HepG2 (cell line): ENCODE measurements around the gene HOXA11. TPM values are rescaled to one million over a fixed set of nuclear protein-coding genes. Genes with fewer than 3 reads are reported as not detected.

ENCODE experiments used
- CENPX ChIP-seq: sonication (generic); formaldehyde crosslinking; IDR thresholded peaks from 2 replicates; pipeline ENCODE4 v1.9.0; 2021; ENCODE audit warnings: mild to moderate bottlenecking, missing genetic modification reagents, moderate library complexity
- EZH2 ChIP-seq: conservative IDR thresholded peaks from 2 replicates; pipeline ENCODE4 v1.6.1; 2012; ENCODE audit warnings: mild to moderate bottlenecking, low read depth, low read length, moderate library complexity
- HNRNPUL1 ChIP-seq: fragments of 200-400 bp; formaldehyde crosslinking; IDR thresholded peaks from 2 replicates; pipeline ENCODE4 v1.6.1; 2017; ENCODE audit warnings: low read depth, mild to moderate bottlenecking, low read length, moderate library complexity
- IRX3 ChIP-seq: sonication (generic); formaldehyde crosslinking; IDR thresholded peaks from 2 replicates; pipeline ENCODE4 v1.8.1; 2023; ENCODE audit warnings: mild to moderate bottlenecking, low read depth, missing genetic modification reagents, borderline replicate concordance
- NFE2L1 ChIP-seq: sonication (generic); formaldehyde crosslinking; IDR thresholded peaks from 2 replicates; pipeline ENCODE4 v1.4.0; 2020; ENCODE audit warnings: missing genetic modification reagents, mild to moderate bottlenecking, borderline replicate concordance
- NFRKB ChIP-seq: fragments of 450-650 bp; IDR thresholded peaks from 2 replicates; pipeline ENCODE4 v1.6.1; 2017
- RCOR2 ChIP-seq: IDR thresholded peaks from 2 replicates; pipeline ENCODE4 v1.6.1; 2016; ENCODE audit warnings: missing biosample characterization, missing genetic modification reagents
- TBX2 ChIP-seq: sonication (generic); formaldehyde crosslinking; IDR thresholded peaks from 2 replicates; pipeline ENCODE4 v1.5.0; 2020; ENCODE audit warnings: missing genetic modification reagents, mild to moderate bottlenecking, borderline replicate concordance
- ZFP36L1 ChIP-seq: sonication (generic); formaldehyde crosslinking; IDR thresholded peaks from 2 replicates; pipeline ENCODE4 v1.8.0; 2022; ENCODE audit warnings: mild to moderate bottlenecking, missing genetic modification reagents, moderate library complexity
- ZNF501 ChIP-seq: sonication (generic); formaldehyde crosslinking; IDR thresholded peaks from 2 replicates; pipeline ENCODE4 v1.5.1; 2020; ENCODE audit warnings: mild to moderate bottlenecking, moderate library complexity, missing genetic modification reagents
- ZNF746 ChIP-seq: sonication (generic); formaldehyde crosslinking; IDR thresholded peaks from 2 replicates; pipeline ENCODE4 v1.8.0; 2022; ENCODE audit warnings: mild to moderate bottlenecking, missing genetic modification reagents
- ZNF749 ChIP-seq: sonication (generic); formaldehyde crosslinking; IDR thresholded peaks from 2 replicates; pipeline ENCODE4 v1.8.0; 2022; ENCODE audit warnings: mild to moderate bottlenecking, missing genetic modification reagents, moderate library complexity, borderline replicate concordance
- polyA plus RNA-seq, 8 experiments: library from polyadenylated mRNA; depleted of rRNA in 3 of 8; stranded (reverse) in 7 of 8; unstranded in 1 of 8; fragments of >200 nt; fragmentation: Illumina TruSeq in 4 of 8; extraction: Trizol in 4 of 8; gene quantifications; 2 replicates each; pipeline versions ENCODE4 v1.2.1 to v1.2.3, GENCODE V29; 2011 to 2016; ENCODE audit warnings: low read depth in 4 of 8, missing spikeins in 1 of 8, mixed read lengths in 1 of 8; ENCODE audit not compliant: insufficient read depth in 1 of 8
- total RNA-seq, 5 experiments: library from RNA; depleted of rRNA; stranded (reverse); fragments of >200 nt; fragmentation: Illumina TruSeq; extraction: Trizol; gene quantifications; 2 replicates each; pipeline ENCODE4 v1.2.3, GENCODE V29; 2016; ENCODE audit warnings: low read depth in 1 of 5
- TF ChIP-seq, protein P1 (sequence below): sonication (generic); formaldehyde crosslinking; IDR thresholded peaks from 2 replicates; pipeline ENCODE4 v1.5.1; 2020; ENCODE audit warnings: missing genetic modification reagents, mild to moderate bottlenecking, borderline replicate concordance
- TF ChIP-seq, protein P2 (sequence below): sonication (generic); formaldehyde crosslinking; IDR thresholded peaks from 2 replicates; pipeline ENCODE4 v1.8.1; 2023; ENCODE audit warnings: mild to moderate bottlenecking, moderate library complexity, missing genetic modification reagents
- TF ChIP-seq, protein P3 (sequence below): sonication (generic); formaldehyde crosslinking; IDR thresholded peaks from 2 replicates; pipeline ENCODE4 v1.5.0; 2020; ENCODE audit warnings: missing genetic modification reagents
- TF ChIP-seq, protein P4 (sequence below): sonication (generic); formaldehyde crosslinking; IDR thresholded peaks from 2 replicates; pipeline ENCODE4 v1.5.1; 2020; ENCODE audit warnings: mild to moderate bottlenecking, missing genetic modification reagents
- TF ChIP-seq, protein P5 (sequence below): sonication (generic); formaldehyde crosslinking; IDR thresholded peaks from 2 replicates; pipeline ENCODE4 v1.8.0; 2022; ENCODE audit warnings: low read depth, missing genetic modification reagents
- TF ChIP-seq, protein P6 (sequence below): sonication (generic); formaldehyde crosslinking; IDR thresholded peaks from 2 replicates; pipeline ENCODE4 v1.4.0; 2020; ENCODE audit warnings: missing genetic modification reagents
- TF ChIP-seq, protein P7 (sequence below): sonication (generic); formaldehyde crosslinking; IDR thresholded peaks from 2 replicates; pipeline ENCODE4 v1.4.0; 2020; ENCODE audit warnings: missing genetic modification reagents, borderline replicate concordance

HOXA11 gene
- total and polyA plus RNA-seq, 2 of the 13 experiments (the other 11 are each of a cell fraction or from before 2014, with no cell fraction given) = not detected

DNA sequence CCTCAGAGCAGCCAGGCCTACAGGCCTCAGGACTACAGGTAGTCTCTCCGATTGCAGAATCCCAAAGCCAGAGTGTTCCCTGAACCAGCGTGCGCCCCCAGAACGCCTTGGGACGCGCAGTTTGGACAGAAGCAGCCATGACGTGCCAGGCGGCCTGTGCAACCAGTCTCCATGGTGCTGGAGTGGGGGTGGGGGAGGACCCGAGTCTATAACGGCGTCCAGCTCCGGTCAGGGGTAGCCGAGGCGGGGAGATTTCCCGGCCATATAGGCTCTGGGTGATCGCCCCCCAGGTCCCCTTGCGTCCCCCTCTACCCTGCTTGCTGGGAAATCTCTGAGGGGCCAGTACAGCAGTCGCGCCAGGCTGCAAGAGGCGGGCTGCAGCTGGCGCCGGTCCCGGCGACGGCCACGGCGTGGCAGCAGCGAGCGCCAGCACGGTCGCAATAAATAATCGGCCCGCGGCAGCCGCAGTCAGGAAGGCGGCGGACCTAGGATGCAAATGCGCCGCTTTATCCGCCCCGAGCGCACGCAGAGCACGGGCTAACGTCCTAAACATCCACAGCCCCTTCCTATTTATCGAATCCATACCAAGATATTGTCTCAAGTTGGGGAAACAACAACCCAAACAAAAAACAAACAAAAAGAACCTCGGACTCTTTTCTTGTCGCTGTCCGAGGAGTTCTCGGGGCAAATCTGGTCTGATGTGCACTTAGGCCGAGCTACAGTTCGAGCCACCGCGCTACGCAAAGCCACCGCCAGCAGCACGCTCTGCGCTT, 34.3 kb downstream of the HOXA11 start (continued):
- no peak for TF ChIP-seq CENPX (CRISPR knock-in tag)
- no peak for TF ChIP-seq RCOR2
- TF ChIP-seq, protein P1, sequence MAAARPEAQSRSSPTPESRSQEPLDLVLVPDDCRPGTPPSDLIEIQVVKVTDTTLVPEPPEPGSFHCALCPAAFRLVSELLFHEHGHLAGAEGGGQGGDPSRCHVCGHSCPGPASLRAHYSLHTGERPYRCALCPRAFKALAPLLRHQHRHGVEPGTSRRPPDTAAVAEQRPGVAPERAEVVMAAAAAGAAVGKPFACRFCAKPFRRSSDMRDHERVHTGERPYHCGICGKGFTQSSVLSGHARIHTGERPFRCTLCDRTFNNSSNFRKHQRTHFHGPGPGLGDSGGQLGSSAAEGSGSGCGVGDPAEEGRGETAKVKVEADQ (CRISPR knock-in tag) = peak; percentile 69; the same call in 1 of the 2 replicates
- TF ChIP-seq EZH2 = no peak
- TF ChIP-seq, protein P2, sequence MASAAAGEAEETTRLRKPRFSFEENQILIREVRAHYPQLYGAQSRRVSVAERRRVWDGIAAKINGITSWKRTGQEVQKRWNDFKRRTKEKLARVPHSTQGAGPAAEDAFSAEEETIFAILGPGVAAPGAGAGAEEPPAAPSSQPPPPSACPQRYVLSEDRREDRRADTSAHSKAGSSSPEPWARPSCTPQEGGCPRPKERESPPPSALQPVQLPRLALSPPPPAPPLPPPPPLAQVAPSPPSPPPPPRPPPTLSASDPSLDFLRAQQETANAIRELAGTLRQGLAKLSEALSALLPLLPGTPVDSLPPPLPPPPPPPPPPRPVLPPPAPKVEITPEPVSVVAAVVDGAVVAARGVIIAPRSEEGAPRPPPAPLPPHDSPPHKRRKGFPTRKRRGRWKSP = peak; percentile 87
- TF ChIP-seq, protein P3, sequence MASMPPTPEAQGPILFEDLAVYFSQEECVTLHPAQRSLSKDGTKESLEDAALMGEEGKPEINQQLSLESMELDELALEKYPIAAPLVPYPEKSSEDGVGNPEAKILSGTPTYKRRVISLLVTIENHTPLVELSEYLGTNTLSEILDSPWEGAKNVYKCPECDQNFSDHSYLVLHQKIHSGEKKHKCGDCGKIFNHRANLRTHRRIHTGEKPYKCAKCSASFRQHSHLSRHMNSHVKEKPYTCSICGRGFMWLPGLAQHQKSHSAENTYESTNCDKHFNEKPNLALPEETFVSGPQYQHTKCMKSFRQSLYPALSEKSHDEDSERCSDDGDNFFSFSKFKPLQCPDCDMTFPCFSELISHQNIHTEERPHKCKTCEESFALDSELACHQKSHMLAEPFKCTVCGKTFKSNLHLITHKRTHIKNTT (CRISPR knock-in tag) = no peak
- TF ChIP-seq, protein P4, sequence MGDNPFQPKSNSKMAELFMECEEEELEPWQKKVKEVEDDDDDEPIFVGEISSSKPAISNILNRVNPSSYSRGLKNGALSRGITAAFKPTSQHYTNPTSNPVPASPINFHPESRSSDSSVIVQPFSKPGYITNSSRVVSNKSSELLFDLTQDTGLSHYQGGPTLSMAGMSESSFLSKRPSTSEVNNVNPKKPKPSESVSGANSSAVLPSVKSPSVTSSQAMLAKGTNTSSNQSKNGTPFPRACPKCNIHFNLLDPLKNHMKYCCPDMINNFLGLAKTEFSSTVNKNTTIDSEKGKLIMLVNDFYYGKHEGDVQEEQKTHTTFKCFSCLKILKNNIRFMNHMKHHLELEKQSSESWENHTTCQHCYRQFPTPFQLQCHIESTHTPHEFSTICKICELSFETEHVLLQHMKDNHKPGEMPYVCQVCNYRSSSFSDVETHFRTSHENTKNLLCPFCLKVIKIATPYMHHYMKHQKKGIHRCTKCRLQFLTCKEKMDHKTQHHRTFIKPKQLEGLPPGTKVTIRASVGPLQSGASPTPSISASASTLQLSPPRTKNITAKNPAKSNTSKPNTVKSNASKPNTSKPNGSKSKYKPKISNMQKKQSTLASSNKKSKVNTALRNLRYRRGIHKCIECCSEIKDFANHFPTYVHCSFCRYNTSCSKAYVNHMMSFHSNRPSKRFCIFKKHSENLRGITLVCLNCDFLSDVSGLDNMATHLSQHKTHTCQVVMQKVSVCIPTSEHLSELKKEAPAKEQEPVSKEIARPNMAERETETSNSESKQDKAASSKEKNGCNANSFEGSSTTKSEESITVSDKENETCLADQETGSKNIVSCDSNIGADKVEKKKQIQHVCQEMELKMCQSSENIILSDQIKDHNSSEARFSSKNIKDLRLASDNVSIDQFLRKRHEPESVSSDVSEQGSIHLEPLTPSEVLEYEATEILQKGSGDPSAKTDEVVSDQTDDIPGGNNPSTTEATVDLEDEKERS (CRISPR knock-in tag) = peak; percentile 62; the same call in 1 of the 2 replicates
- no peak for TF ChIP-seq NFRKB
- TF ChIP-seq ZNF746 = no peak
- no peak for TF ChIP-seq ZFP36L1
- TF ChIP-seq, protein P5, sequence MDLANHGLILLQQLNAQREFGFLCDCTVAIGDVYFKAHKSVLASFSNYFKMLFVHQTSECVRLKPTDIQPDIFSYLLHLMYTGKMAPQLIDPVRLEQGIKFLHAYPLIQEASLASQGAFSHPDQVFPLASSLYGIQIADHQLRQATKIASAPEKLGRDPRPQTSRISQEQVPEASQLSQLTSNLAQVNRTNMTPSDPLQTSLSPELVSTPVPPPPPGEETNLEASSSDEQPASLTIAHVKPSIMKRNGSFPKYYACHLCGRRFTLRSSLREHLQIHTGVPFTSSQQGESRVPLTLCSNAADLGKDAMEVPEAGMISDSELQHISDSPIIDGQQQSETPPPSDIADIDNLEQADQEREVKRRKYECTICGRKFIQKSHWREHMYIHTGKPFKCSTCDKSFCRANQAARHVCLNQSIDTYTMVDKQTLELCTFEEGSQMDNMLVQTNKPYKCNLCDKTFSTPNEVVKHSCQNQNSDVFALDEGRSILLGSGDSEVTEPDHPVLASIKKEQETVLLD (CRISPR knock-in tag) = no peak
- TF ChIP-seq HNRNPUL1 = no peak
- TF ChIP-seq TBX2 = peak; percentile 44; the same call in 1 of the 2 replicates
- TF ChIP-seq NFE2L1 (CRISPR knock-in tag) = no peak
- TF ChIP-seq IRX3 = no peak
- TF ChIP-seq ZNF749 (CRISPR knock-in tag) = peak; percentile 72; the same call in 1 of the 2 replicates
- 0 out of 2 replicates have a peak, but pooled peaks have one; percentile 26 for TF ChIP-seq ZNF501
- TF ChIP-seq, protein P6, sequence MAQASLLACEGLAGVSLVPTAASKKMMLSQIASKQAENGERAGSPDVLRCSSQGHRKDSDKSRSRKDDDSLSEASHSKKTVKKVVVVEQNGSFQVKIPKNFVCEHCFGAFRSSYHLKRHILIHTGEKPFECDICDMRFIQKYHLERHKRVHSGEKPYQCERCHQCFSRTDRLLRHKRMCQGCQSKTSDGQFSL (CRISPR knock-in tag) = no peak
- TF ChIP-seq, protein P7, sequence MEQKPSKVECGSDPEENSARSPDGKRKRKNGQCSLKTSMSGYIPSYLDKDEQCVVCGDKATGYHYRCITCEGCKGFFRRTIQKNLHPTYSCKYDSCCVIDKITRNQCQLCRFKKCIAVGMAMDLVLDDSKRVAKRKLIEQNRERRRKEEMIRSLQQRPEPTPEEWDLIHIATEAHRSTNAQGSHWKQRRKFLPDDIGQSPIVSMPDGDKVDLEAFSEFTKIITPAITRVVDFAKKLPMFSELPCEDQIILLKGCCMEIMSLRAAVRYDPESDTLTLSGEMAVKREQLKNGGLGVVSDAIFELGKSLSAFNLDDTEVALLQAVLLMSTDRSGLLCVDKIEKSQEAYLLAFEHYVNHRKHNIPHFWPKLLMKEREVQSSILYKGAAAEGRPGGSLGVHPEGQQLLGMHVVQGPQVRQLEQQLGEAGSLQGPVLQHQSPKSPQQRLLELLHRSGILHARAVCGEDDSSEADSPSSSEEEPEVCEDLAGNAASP (CRISPR knock-in tag) = no peak
